CD14-positive monocyte (primary cell): ENCODE results near the gene GPX5. TPM values are rescaled to one million over a fixed set of nuclear protein-coding genes. Genes with fewer than 3 reads are reported as not detected.

ENCODE experiments used
- DNase-seq, 3 donors: peaks; one replicate each; pipeline ENCODE4 v3.0.0-alpha.2; 2011 to 2022
- H2AFZ ChIP-seq: 2 replicates; pipeline ENCODE4 v1.6.0; 2012; ENCODE audit warnings: mild to moderate bottlenecking, low read depth, low read length, inconsistent platforms; ENCODE audit not compliant: insufficient read depth, poor library complexity, severe bottlenecking
- H3K27ac ChIP-seq, 2 donors: 1 replicate in 1 of 2; 2 replicates in 1 of 2; pipeline ENCODE4 v1.5.1; 2012 to 2013; ENCODE audit warnings: low read length in 2 of 2, control low read depth in 1 of 2, inconsistent platforms in 1 of 2, low read depth in 1 of 2, mild to moderate bottlenecking in 1 of 2
- H3K27me3 ChIP-seq, 2 donors: one replicate each; pipeline versions ENCODE4 v1.6.0 to v1.6.1; 2011 to 2013; ENCODE audit warnings: low read length in 2 of 2; ENCODE audit not compliant: control insufficient read depth in 2 of 2, insufficient read depth in 2 of 2
- H3K36me3 ChIP-seq, 2 donors: replicated peaks in 1 of 2; 1 replicate in 1 of 2; 2 replicates in 1 of 2; pipeline versions ENCODE4 v1.5.1 to v1.6.1; 2012 to 2013; ENCODE audit warnings: low read length in 2 of 2, control low read depth in 1 of 2, inconsistent platforms in 1 of 2, mild to moderate bottlenecking in 1 of 2; ENCODE audit not compliant: insufficient read depth in 2 of 2, control insufficient read depth in 1 of 2
- H3K4me1 ChIP-seq, 2 donors: 1 replicate in 1 of 2; 2 replicates in 1 of 2; pipeline versions ENCODE4 v1.5.1 to v1.6.1; 2012 to 2013; ENCODE audit warnings: low read length in 2 of 2, control low read depth in 1 of 2, inconsistent platforms in 1 of 2, mild to moderate bottlenecking in 1 of 2, moderate library complexity in 1 of 2; ENCODE audit not compliant: insufficient read depth in 2 of 2, control insufficient read depth in 1 of 2
- H3K4me2 ChIP-seq: replicated peaks from 2 replicates; pipeline ENCODE3; 2012; ENCODE audit warnings: low read length, moderate library complexity, mild to moderate bottlenecking; ENCODE audit not compliant: poor library complexity, severe bottlenecking; ENCODE audit errors: extremely low read depth
- H3K4me3 ChIP-seq, 3 experiments: fragments of 200-600 bp in 1 of 3; sonication (generic) in 1 of 3; replicated peaks in 1 of 3; 1 replicate in 2 of 3; 2 replicates in 1 of 3; pipeline ENCODE4 v1.5.1; 2011 to 2013; ENCODE audit warnings: low read length in 3 of 3, mild to moderate bottlenecking in 3 of 3, control low read depth in 2 of 3, low read depth in 2 of 3, inconsistent platforms in 1 of 3, moderate library complexity in 1 of 3
- H3K79me2 ChIP-seq: 2 replicates; pipeline ENCODE4 v1.6.0; 2012; ENCODE audit warnings: mild to moderate bottlenecking, control low read depth, inconsistent platforms, low read length, moderate library complexity; ENCODE audit not compliant: insufficient read depth
- H3K9ac ChIP-seq: 2 replicates; pipeline ENCODE4 v1.6.0; 2017; ENCODE audit warnings: low read length, mild to moderate bottlenecking; ENCODE audit not compliant: insufficient read depth, poor library complexity, severe bottlenecking
- H3K9me3 ChIP-seq, 2 donors: replicated peaks in 1 of 2; 1 replicate in 1 of 2; 2 replicates in 1 of 2; pipeline versions ENCODE4 v1.5.1 to v1.6.1; 2012 to 2013; ENCODE audit warnings: low read length in 2 of 2, control low read depth in 1 of 2; ENCODE audit not compliant: control insufficient read depth in 1 of 2, insufficient read depth in 1 of 2
- H4K20me1 ChIP-seq: 2 replicates; pipeline ENCODE4 v1.6.0; 2012; ENCODE audit warnings: mild to moderate bottlenecking, low read length, control low read depth, moderate library complexity; ENCODE audit not compliant: insufficient read depth
- H3K27ac Mint-ChIP-seq, 7 donors: one replicate each; pipeline ENCODE4 v1.8.0; 2020; ENCODE audit warnings: mild to moderate bottlenecking in 7 of 7, mixed read lengths in 7 of 7, moderate library complexity in 6 of 7, inconsistent platforms in 2 of 7
- H3K27me3 Mint-ChIP-seq, 3 donors: one replicate each; pipeline ENCODE4 v1.8.0; 2021 to 2022; ENCODE audit warnings: low read depth in 3 of 3, mild to moderate bottlenecking in 3 of 3, mixed read lengths in 3 of 3, moderate library complexity in 3 of 3, inconsistent platforms in 1 of 3
- H3K36me3 Mint-ChIP-seq, 2 donors: one replicate each; pipeline ENCODE4 v1.8.0; 2020; ENCODE audit warnings: mixed read lengths in 2 of 2, inconsistent platforms in 1 of 2, mild to moderate bottlenecking in 1 of 2
- H3K4me1 Mint-ChIP-seq: one replicate; pipeline ENCODE4 v1.8.0; 2020; ENCODE audit warnings: mild to moderate bottlenecking, mixed read lengths
- H3K4me3 Mint-ChIP-seq, 2 donors: one replicate each; pipeline ENCODE4 v1.8.0; 2020; ENCODE audit warnings: mild to moderate bottlenecking in 2 of 2, mixed read lengths in 2 of 2, moderate library complexity in 1 of 2
- H3K9me3 Mint-ChIP-seq, 7 donors: one replicate each; pipeline ENCODE4 v1.8.0; 2020 to 2022; ENCODE audit warnings: mixed read lengths in 7 of 7, mild to moderate bottlenecking in 6 of 7, moderate library complexity in 6 of 7, inconsistent platforms in 2 of 7
- CTCF ChIP-seq: fragments of 200-600 bp; IDR thresholded peaks from one replicate; pipeline ENCODE4 v1.8.0; 2022; ENCODE audit warnings: antibody characterized with exemption, mild to moderate bottlenecking
- WGBS: methylation state at CpG from one replicate; pipeline ENCODE4 v1.1.5; 2013; ENCODE audit warnings: missing lambda C conversion rate; ENCODE audit not compliant: insufficient coverage; 5-methylcytosine and 5-hydroxymethylcytosine counted together
- intact Hi-C, 2 donors: fragments of 100-400 bp; cut with micrococcal nuclease; formaldehyde crosslinking; loops; one replicate each; pipeline versions ENCODE4 v1.15.0 to v1.15.1; 2023
- polyA plus RNA-seq, 3 donors: library from polyadenylated mRNA; depleted of rRNA in 1 of 3; unstranded in 2 of 3; stranded (reverse) in 1 of 3; fragments of 300-500 nt in 2 of 3; fragments of >200 nt in 1 of 3; fragmentation: Illumina TruSeq in 2 of 3; gene quantifications; 1 replicate in 2 of 3; 2 replicates in 1 of 3; pipeline ENCODE4 v1.2.3, GENCODE V29; 2012 to 2021

The GPX5 gene
- polyA plus RNA-seq, 3 donors = not detected

GRCh38 chr6:28537065-28537464, 11.4 kb downstream of the GPX5 start:
- whole genome bisulfite sequencing = 3% methylated on average over 15 of the region's 18 CpGs
- no peak for DNase-seq
- H3K9me3 Mint-ChIP-seq = peaks cover 0 to 24% (median 14%) of the 10 kb centered on the region in 7 donors
- H2AFZ ChIP-seq = peak overlapping the region; percentile 11
- no peak overlapping the region for H3K27ac Mint-ChIP-seq
- H3K27ac ChIP-seq = no peak overlapping the region
- H3K4me1 ChIP-seq = no peaks in the 10 kb centered on the region
- H3K4me3 ChIP-seq = no peak overlapping the region
- H3K9me3 ChIP-seq = peaks cover 0 to 13% of the 10 kb centered on the region in 2 donors
- H3K36me3 ChIP-seq = no peaks in the 10 kb centered on the region
- H3K36me3 Mint-ChIP-seq = no peaks in the 10 kb centered on the region
- peaks cover 36 to 54% (median 38%) of the 10 kb centered on the region in 3 donors for H3K27me3 Mint-ChIP-seq
- H3K79me2 ChIP-seq = no peaks in the 10 kb centered on the region
- no peak overlapping the region for H3K9ac ChIP-seq
- peaks cover 27 to 44% of the 10 kb centered on the region in 2 donors for H3K27me3 ChIP-seq
- intact Hi-C loops = no loop called here
- no peak overlapping the region for H3K4me2 ChIP-seq
- no peaks in the 10 kb centered on the region for H4K20me1 ChIP-seq
- H3K4me1 Mint-ChIP-seq = no peaks in the 10 kb centered on the region
- H3K4me3 Mint-ChIP-seq = peak overlapping the region in 1 of 2 donors; percentile 74
- no peak for TF ChIP-seq CTCF

GRCh38 chr6:28537509-28538140, 11.9 kb downstream of the GPX5 start:
- no peak for DNase-seq
- Histone ChIP-seq H3K27ac (no peak overlapping the region), H2AFZ (peak overlapping the region; percentile 11), H3K9me3 (peaks cover 2 to 13% of the 10 kb centered on the region in 2 donors), H3K4me1 (peaks cover 0 to under 1% of the 10 kb centered on the region in 2 donors), H3K9ac (no peak overlapping the region), H4K20me1 (no peaks in the 10 kb centered on the region), H3K4me2 (no peak overlapping the region), H3K36me3 (no peaks in the 10 kb centered on the region), H3K27me3 (peaks cover 27 to 50% of the 10 kb centered on the region in 2 donors), H3K4me3 (no peak overlapping the region), H3K79me2 (no peaks in the 10 kb centered on the region)
- peak overlapping the region in 1 of 2 donors; percentile 54 for H3K4me3 Mint-ChIP-seq
- no peaks in the 10 kb centered on the region for H3K36me3 Mint-ChIP-seq
- WGBS = 38% methylated on average over 19 of the region's 22 CpGs
- peaks cover 0 to 30% (median 19%) of the 10 kb centered on the region in 7 donors for H3K9me3 Mint-ChIP-seq
- H3K27me3 Mint-ChIP-seq = peaks cover 40 to 60% (median 44%) of the 10 kb centered on the region in 3 donors
- H3K4me1 Mint-ChIP-seq = peaks cover under 1% of the 10 kb centered on the region
- no peak overlapping the region for H3K27ac Mint-ChIP-seq
- TF ChIP-seq CTCF = no peak
- intact Hi-C loops = no loop called here
